NB4 (cell line): ENCODE measurements around the gene DLX5.

Experiments
- DNase-seq: peaks from one replicate; pipeline ENCODE4 v3.0.0; 2010; ENCODE audit warnings: low read depth
- H3K4me3 ChIP-seq: one replicate; pipeline ENCODE4 v1.5.1; 2011; ENCODE audit warnings: mild to moderate bottlenecking, low read depth, low read length, moderate library complexity
- CTCF ChIP-seq: IDR thresholded peaks from one replicate; pipeline ENCODE4 v1.5.1; 2012; ENCODE audit warnings: low read depth, low read length
- MAX ChIP-seq: IDR thresholded peaks from 2 replicates; pipeline ENCODE4 v1.6.1; 2011; ENCODE audit warnings: low read depth, low read length
- MYC ChIP-seq: IDR thresholded peaks from 2 replicates; pipeline ENCODE4 v1.6.1; 2011; ENCODE audit warnings: low read depth, low read length
- POLR2A ChIP-seq: IDR thresholded peaks from 2 replicates; pipeline ENCODE4 v1.6.1; 2011; ENCODE audit warnings: mild to moderate bottlenecking; ENCODE audit not compliant: insufficient read length; ENCODE audit errors: extremely low read depth

DLX5 gene

GRCh38 chr7:97011104-97011503 is 13.5 kb downstream of the DLX5 start:
- TF ChIP-seq MYC (no peak), MAX (no peak), CTCF (no peak), POLR2A (no peak)
- no peak for DNase-seq
- no peak overlapping the region for H3K4me3 ChIP-seq

- TF ChIP-seq POLR2A (no peak), MAX (no peak), MYC (no peak), CTCF (no peak)
- no peak overlapping the region for H3K4me3 ChIP-seq
- no peak for DNase-seq
Observed at GRCh38 chr7:97009753-97010732, 14.6 kb downstream of the DLX5 start.

GRCh38 chr7:97008275-97008917 is 16.2 kb downstream of the DLX5 start:
- DNase-seq: no peak
- no peak for TF ChIP-seq MYC
- TF ChIP-seq MAX: no peak
- TF ChIP-seq POLR2A: no peak
- TF ChIP-seq CTCF: no peak
- no peak overlapping the region for H3K4me3 ChIP-seq

- H3K4me3 ChIP-seq: no peak overlapping the region
- DNase-seq: no peak
- TF ChIP-seq POLR2A: no peak
- no peak for TF ChIP-seq MYC
- TF ChIP-seq MAX: no peak
- TF ChIP-seq CTCF: no peak
Observed at GRCh38 chr7:97007583-97007861, 17.1 kb downstream of the DLX5 start.

- no peak for DNase-seq
- TF ChIP-seq CTCF: no peak
- TF ChIP-seq MAX: no peak
- no peak for TF ChIP-seq MYC
- no peak for TF ChIP-seq POLR2A
- no peak overlapping the region for H3K4me3 ChIP-seq
Observed at GRCh38 chr7:97006816-97007582, 17.6 kb downstream of the DLX5 start.
